IMR-90 (cell line): ENCODE measurements around the gene MDM4. TPM values are rescaled to one million over a fixed set of nuclear protein-coding genes. Genes with fewer than 3 reads are reported as not detected.

Source experiments
- ATAC-seq: fragments of 200-7000 bp; cut with Tn5 transposase; 2 replicates; pipeline ENCODE4 v1.9.1; 2020; ENCODE audit warnings: low read depth, mild to moderate bottlenecking, moderate library complexity
- BruUV-seq: library from RNA; stranded (reverse); fragments of 400-500 nt; replicated peaks from 2 replicates; lab custom pipeline; 2021; lab: Mats Ljungman, UMichigan
- CTCF ChIA-PET: fragments of 300-600 bp; formaldehyde crosslinking; extraction: SDS; loops from one replicate; lab custom pipeline; 2021; ENCODE audit warnings: antibody characterized with exemption; lab: Yijun Ruan, JAX
- POLR2A ChIA-PET: fragments of 300-600 bp; sonication (Branson Sonifier 250); formaldehyde crosslinking; loops from one replicate; lab custom pipeline; 2022; ENCODE audit warnings: antibody characterized with exemption; ENCODE audit not compliant: unreplicated experiment; lab: Charles Lee
- DNase-seq: peaks from one replicate; pipeline ENCODE4 v3.0.0; 2013
- H2AFZ ChIP-seq: replicated peaks from 2 replicates; pipeline ENCODE3; 2013; ENCODE audit warnings: low read length, mild to moderate bottlenecking; ENCODE audit not compliant: poor library complexity
- H2AK5ac ChIP-seq: 2 replicates; pipeline ENCODE4 v1.6.1; 2013; ENCODE audit warnings: low read depth, low read length, inconsistent platforms
- H2AK9ac ChIP-seq: replicated peaks from 2 replicates; pipeline ENCODE3; 2013; ENCODE audit warnings: mild to moderate bottlenecking, low read depth, low read length, moderate library complexity; ENCODE audit not compliant: poor library complexity
- H2BK120ac ChIP-seq: 2 replicates; pipeline ENCODE4 v1.6.1; 2013; ENCODE audit warnings: low read depth, low read length, inconsistent platforms
- H2BK15ac ChIP-seq: 3 replicates; pipeline ENCODE4 v1.6.1; 2013; ENCODE audit warnings: low read depth, low read length, inconsistent platforms
- H2BK20ac ChIP-seq: 2 replicates; pipeline ENCODE4 v1.6.1; 2013; ENCODE audit warnings: low read depth, mild to moderate bottlenecking, inconsistent platforms, low read length, moderate library complexity
- H2BK5ac ChIP-seq: 2 replicates; pipeline ENCODE4 v1.6.1; 2013; ENCODE audit warnings: mild to moderate bottlenecking, low read depth, low read length, inconsistent platforms; ENCODE audit not compliant: poor library complexity, severe bottlenecking
- H3K14ac ChIP-seq: replicated peaks from 2 replicates; pipeline ENCODE4 v1.6.1; 2013; ENCODE audit warnings: low read depth, low read length, inconsistent platforms
- H3K18ac ChIP-seq: 2 replicates; pipeline ENCODE4 v1.6.1; 2013; ENCODE audit warnings: low read depth, low read length, control low read depth
- H3K23ac ChIP-seq: 2 replicates; pipeline ENCODE4 v1.6.1; 2013; ENCODE audit warnings: low read depth, low read length, inconsistent platforms
- H3K27ac ChIP-seq: 2 replicates; pipeline ENCODE4 v1.5.1; 2013; ENCODE audit warnings: mild to moderate bottlenecking, control low read depth, low read length; ENCODE audit not compliant: insufficient read depth
- H3K27me3 ChIP-seq: 2 replicates; pipeline ENCODE4 v1.6.1; 2013; ENCODE audit warnings: low read length; ENCODE audit not compliant: control insufficient read depth, insufficient read depth
- H3K36me3 ChIP-seq: 2 replicates; pipeline ENCODE4 v1.6.1; 2013; ENCODE audit warnings: low read length, mixed read lengths; ENCODE audit not compliant: control insufficient read depth, insufficient read depth
- H3K4ac ChIP-seq: 2 replicates; pipeline ENCODE4 v1.6.1; 2013; ENCODE audit warnings: low read depth, low read length, inconsistent platforms
- H3K4me1 ChIP-seq: 2 replicates; pipeline ENCODE4 v1.6.1; 2013; ENCODE audit warnings: low read length, mixed read lengths; ENCODE audit not compliant: control insufficient read depth, insufficient read depth
- H3K4me2 ChIP-seq: 2 replicates; pipeline ENCODE4 v1.6.1; 2013; ENCODE audit warnings: low read depth, mild to moderate bottlenecking, control low read depth, low read length, moderate library complexity
- H3K4me3 ChIP-seq: 2 replicates; pipeline ENCODE4 v1.5.1; 2013; ENCODE audit warnings: low read depth, mild to moderate bottlenecking, control low read depth, low read length, moderate library complexity; ENCODE audit not compliant: insufficient read depth
- H3K56ac ChIP-seq: 2 replicates; pipeline ENCODE4 v1.6.1; 2013; ENCODE audit warnings: low read length, inconsistent platforms; ENCODE audit not compliant: insufficient read depth; ENCODE audit errors: extremely low read depth
- H3K79me1 ChIP-seq, 2 experiments: 2 replicates each; pipeline ENCODE4 v1.6.1; 2013; ENCODE audit warnings: low read length in 2 of 2, inconsistent platforms in 1 of 2, low read depth in 1 of 2
- H3K9ac ChIP-seq: 2 replicates; pipeline ENCODE4 v1.6.1; 2013; ENCODE audit warnings: low read depth, low read length, control low read depth
- H3K9me1 ChIP-seq: 2 replicates; pipeline ENCODE4 v1.6.1; 2013; ENCODE audit warnings: low read length, inconsistent platforms; ENCODE audit not compliant: insufficient read depth
- H3K9me3 ChIP-seq: 2 replicates; pipeline ENCODE4 v1.6.1; 2013; ENCODE audit warnings: low read length; ENCODE audit not compliant: control insufficient read depth, insufficient read depth
- H4K20me1 ChIP-seq: 2 replicates; pipeline ENCODE4 v1.6.1; 2013; ENCODE audit warnings: low read length, inconsistent platforms; ENCODE audit not compliant: insufficient read depth
- H4K5ac ChIP-seq: 2 replicates; pipeline ENCODE4 v1.6.1; 2013; ENCODE audit warnings: mild to moderate bottlenecking, low read depth, low read length, control low read depth
- H4K8ac ChIP-seq, 2 experiments: 2 replicates each; pipeline ENCODE4 v1.6.1; 2013; ENCODE audit warnings: low read depth in 2 of 2, low read length in 2 of 2, control low read depth in 1 of 2, inconsistent platforms in 1 of 2
- H4K91ac ChIP-seq: 2 replicates; pipeline ENCODE4 v1.6.1; 2013; ENCODE audit warnings: low read depth, low read length, inconsistent platforms; ENCODE audit not compliant: insufficient read depth
- BHLHE40 ChIP-seq: fragments of 150-350 bp; IDR thresholded peaks from 2 replicates; pipeline ENCODE4 v1.6.1; 2016; ENCODE audit warnings: mild to moderate bottlenecking, low read depth, low read length
- CEBPB ChIP-seq: IDR thresholded peaks from 2 replicates; pipeline ENCODE4 v1.6.1; 2012; ENCODE audit warnings: low read depth, low read length, improper control_type of control experiment
- CHD1 ChIP-seq: IDR thresholded peaks from 2 replicates; pipeline ENCODE4 v1.6.1; 2012; ENCODE audit warnings: low read depth, low read length, improper control_type of control experiment
- CTCF ChIP-seq: conservative IDR thresholded peaks from 2 replicates; pipeline ENCODE4 v1.5.1; 2012; ENCODE audit warnings: mild to moderate bottlenecking, low read depth, low read length, improper control_type of control experiment
- ELK1 ChIP-seq: fragments of 150-350 bp; IDR thresholded peaks from 2 replicates; pipeline ENCODE4 v1.6.1; 2016; ENCODE audit warnings: low read depth, mild to moderate bottlenecking, low read length, moderate library complexity, borderline replicate concordance
- FOS ChIP-seq: fragments of 150-350 bp; IDR thresholded peaks from 2 replicates; pipeline ENCODE4 v1.6.1; 2016; ENCODE audit warnings: low read depth, low read length
- MAFK ChIP-seq: IDR thresholded peaks from 2 replicates; pipeline ENCODE4 v1.6.1; 2012; ENCODE audit warnings: low read depth, low read length, improper control_type of control experiment
- MAZ ChIP-seq: IDR thresholded peaks from 2 replicates; pipeline ENCODE4 v1.6.1; 2012; ENCODE audit warnings: low read depth, mild to moderate bottlenecking, low read length, improper control_type of control experiment, moderate library complexity, borderline replicate concordance
- MXI1 ChIP-seq: IDR thresholded peaks from 2 replicates; pipeline ENCODE4 v1.6.1; 2012; ENCODE audit warnings: low read depth, mild to moderate bottlenecking, low read length, moderate library complexity, borderline replicate concordance
- NFE2L2 ChIP-seq: fragments of 150-350 bp; IDR thresholded peaks from 2 replicates; pipeline ENCODE4 v1.6.1; 2016; ENCODE audit warnings: low read depth, mild to moderate bottlenecking, low read length
- POLR2A ChIP-seq: IDR thresholded peaks from 2 replicates; pipeline ENCODE4 v1.6.1; 2012; ENCODE audit warnings: mild to moderate bottlenecking, low read depth, low read length
- RAD21 ChIP-seq: IDR thresholded peaks from 2 replicates; pipeline ENCODE4 v1.6.1; 2012; ENCODE audit warnings: low read length, improper control_type of control experiment
- RCOR1 ChIP-seq: IDR thresholded peaks from 2 replicates; pipeline ENCODE4 v1.6.1; 2012; ENCODE audit warnings: mild to moderate bottlenecking, low read length, improper control_type of control experiment; ENCODE audit not compliant: insufficient replicate concordance
- SMC3 ChIP-seq: fragments of 150-350 bp; IDR thresholded peaks from 2 replicates; pipeline ENCODE4 v1.6.1; 2016; ENCODE audit warnings: low read depth, mild to moderate bottlenecking, antibody characterized with exemption, low read length, moderate library complexity
- USF2 ChIP-seq: fragments of 150-350 bp; IDR thresholded peaks from 2 replicates; pipeline ENCODE4 v1.6.1; 2017; ENCODE audit warnings: mild to moderate bottlenecking, antibody characterized with exemption, low read length, low read depth
- whole genome bisulfite sequencing, 2 experiments: methylation state at CpG; one replicate each; pipeline versions ENCODE4 v1.1.5 to v1.1.7; 2013; ENCODE audit warnings: missing lambda C conversion rate in 2 of 2; ENCODE audit not compliant: insufficient read length in 1 of 2; ENCODE audit errors: extremely low coverage in 2 of 2; 5-methylcytosine and 5-hydroxymethylcytosine counted together
- dilution Hi-C: fragments of 300-500 bp; cut with HindIII; formaldehyde crosslinking; loops from one replicate; pipeline ENCODE4 v1.14.3; 2018; ENCODE audit warnings: low sequenced_read_pairs; ENCODE audit not compliant: unreplicated experiment
- in situ Hi-C: fragments of 300-500 bp; cut with MboI; formaldehyde crosslinking; loops from 3 replicates; pipeline ENCODE4 v1.14.3; 2019; ENCODE audit warnings: low sequenced_read_pairs, inconsistent platforms, mixed read lengths
- intact Hi-C: fragments of 100-400 bp; cut with micrococcal nuclease; formaldehyde crosslinking; loops from 2 replicates; pipeline ENCODE4 v1.10.0; 2022
- polyA plus RNA-seq, 3 experiments: library from polyadenylated mRNA; depleted of rRNA; stranded (reverse); fragments of >200 nt; gene quantifications; 2 replicates each; pipeline ENCODE4 v1.2.3, GENCODE V29; 2012; ENCODE audit warnings: low replicate concordance in 1 of 3
- total RNA-seq: library from RNA; depleted of rRNA; stranded (reverse); fragments of >200 nt; gene quantifications from 2 replicates; pipeline ENCODE4 v1.2.3, GENCODE V29; 2012

MDM4 gene
- total and polyA plus RNA-seq, 2 of the 4 experiments (the other 2 are of a cell fraction) = 7.4 to 20.1 TPM

- Histone ChIP-seq H3K27me3 (peaks cover 10% of the 10 kb centered on the region), H3K4ac (no peak overlapping the region), H3K9me3 (no peaks in the 10 kb centered on the region), H3K36me3 (no peaks in the 10 kb centered on the region), H3K18ac (no peak overlapping the region), H2AK9ac (no peak overlapping the region), H4K8ac (no peak overlapping the region), H2BK5ac (no peak overlapping the region), H3K79me1 (no peaks in the 10 kb centered on the region), H3K4me1 (peaks cover 1% of the 10 kb centered on the region; the same call in 1 of the 2 replicates), H3K9me1 (no peaks in the 10 kb centered on the region), H3K4me3 (no peak overlapping the region), H2AK5ac (no peak overlapping the region), H2BK15ac (no peak overlapping the region), H3K56ac (no peak overlapping the region), H2BK120ac (no peak overlapping the region), H2AFZ (no peak overlapping the region), H3K27ac (no peak overlapping the region), H3K4me2 (no peak overlapping the region), H3K14ac (no peak overlapping the region), H2BK20ac (no peak overlapping the region), H4K91ac (no peak overlapping the region), H4K20me1 (no peaks in the 10 kb centered on the region), H3K23ac (no peak overlapping the region), H3K9ac (no peak overlapping the region), H4K5ac (no peak overlapping the region)
- dilution Hi-C loops (no loop called here), in situ Hi-C loops (no loop called here), intact Hi-C loops (no loop called here)
- TF ChIP-seq FOS = no peak
- no peak for TF ChIP-seq CHD1
- TF ChIP-seq BHLHE40 = no peak
- no peak for TF ChIP-seq MAFK
- TF ChIP-seq CTCF = no peak
- TF ChIP-seq SMC3 = no peak
- TF ChIP-seq ELK1 = no peak
- no peak for TF ChIP-seq USF2
- no peak for TF ChIP-seq POLR2A
- TF ChIP-seq CEBPB = no peak
- no peak for TF ChIP-seq RCOR1
- no peak for TF ChIP-seq NFE2L2
- TF ChIP-seq MAZ = no peak
- no peak for TF ChIP-seq RAD21
- TF ChIP-seq MXI1 = no peak
- ATAC-seq (no peak), DNase-seq (no peak)
- WGBS, 2 experiments = 100% methylated on average over 1 of the region's 10 CpGs; no CpG with 5 or more reads in 1 of the 2 experiments
- ChIA-PET CTCF (interaction anchor here (1.6 kb wide), 1 partner anchor 12 kb away, joined by 4 read pairs; no protein-coding TSS in a partner anchor), POLR2A (no interaction called here)
- BruUV-seq = no TSS peak
Measured at GRCh38 chr1:204577794-204578478, 61.7 kb downstream of the MDM4 start.
